ENCODE measurements around the gene TUT1.
"Not testable (repeated sequence)": the region's sequence is repeated elsewhere in the genome, so short reads cannot be mapped to it uniquely, and the experiment has no call there.

TUT1 gene

GRCh38 chr11:62578541-62578940, 12.8 kb downstream of the TUT1 start:
- no peak for DNase-seq

GRCh38 chr11:62577046-62577714, 14.1 kb downstream of the TUT1 start:
- no peak for DNase-seq

DNA sequence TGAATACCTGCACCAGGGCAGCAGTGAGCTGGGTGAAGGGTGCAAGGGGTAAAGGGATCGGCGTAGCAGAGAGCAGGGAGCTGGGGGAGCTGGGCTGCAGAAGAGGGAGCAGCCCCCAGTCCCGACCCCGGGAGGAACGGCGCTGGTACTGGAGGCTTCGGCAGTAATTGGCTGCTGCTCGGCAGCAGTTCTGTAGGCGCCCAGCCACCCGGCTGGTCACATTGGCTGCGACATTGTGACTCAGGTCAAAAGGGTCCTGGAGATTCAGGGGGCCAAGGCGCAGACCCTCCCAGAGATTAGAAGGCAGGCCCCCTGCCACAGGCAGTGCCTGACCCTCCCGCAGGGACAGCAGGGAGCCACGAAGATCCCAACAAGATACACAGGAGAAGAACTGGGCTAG, 15.5 kb downstream of the TUT1 start:
- DNase-seq, result no peak

DNA sequence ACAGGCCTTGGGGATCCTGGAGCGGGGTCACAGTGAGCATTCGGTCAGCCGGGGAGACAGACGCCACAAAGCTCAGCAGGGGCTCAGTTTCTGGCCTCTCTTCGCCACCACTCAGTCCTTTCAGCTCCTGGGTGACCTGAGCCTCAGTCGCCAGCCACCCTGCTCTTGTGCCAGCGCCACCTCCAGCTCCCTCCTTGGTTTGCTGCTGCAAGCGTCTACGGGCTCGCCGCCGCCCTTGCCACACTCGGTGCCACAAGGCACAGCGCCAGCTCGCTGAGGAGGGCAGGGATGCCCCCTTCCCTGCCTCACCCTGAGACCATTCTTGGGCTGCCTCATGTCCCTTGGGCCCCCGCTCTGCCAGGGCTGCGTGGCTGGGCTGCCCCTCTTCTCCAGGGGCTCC, 16.2 kb downstream of the TUT1 start:
- peak in 1 of 58 donors; percentile 5 for DNase-seq

DNA sequence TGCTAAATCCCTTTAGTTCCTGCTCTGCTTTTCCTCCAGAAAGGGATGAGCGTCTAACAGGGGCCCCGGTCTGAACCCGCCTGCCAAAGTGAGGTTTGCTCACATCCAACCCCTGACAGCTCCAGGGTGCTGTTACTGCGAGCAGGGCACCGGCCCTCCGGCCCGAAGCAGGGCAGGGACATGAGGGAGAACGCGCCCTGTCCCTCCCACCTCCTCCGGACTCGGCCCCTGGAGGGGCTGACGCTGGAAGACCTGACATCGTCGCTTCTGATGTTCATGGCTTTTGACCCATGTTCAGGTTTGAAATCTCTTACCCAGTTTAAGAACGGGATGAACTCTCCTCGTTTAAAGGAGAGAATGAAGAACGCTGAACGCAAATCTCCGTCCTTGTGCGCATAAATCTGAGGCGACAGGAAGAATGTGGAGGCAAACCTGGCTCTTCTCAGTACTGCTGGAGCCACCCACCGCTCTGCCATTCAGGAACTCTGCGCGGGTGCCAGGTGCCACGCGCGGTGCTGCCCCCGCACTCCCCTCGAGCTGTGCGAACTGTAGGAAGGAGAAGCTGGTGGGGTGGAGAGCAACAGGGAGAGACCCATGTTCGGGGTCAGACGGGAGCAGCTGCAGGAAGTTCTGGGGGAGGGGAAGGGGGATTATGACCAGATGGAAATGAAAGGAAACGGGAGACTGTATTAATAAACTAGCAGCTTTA, 16.8 kb downstream of the TUT1 start:
- peak in 18 of 58 donors; percentile 16 to 63 (median 42) for DNase-seq

DNA sequence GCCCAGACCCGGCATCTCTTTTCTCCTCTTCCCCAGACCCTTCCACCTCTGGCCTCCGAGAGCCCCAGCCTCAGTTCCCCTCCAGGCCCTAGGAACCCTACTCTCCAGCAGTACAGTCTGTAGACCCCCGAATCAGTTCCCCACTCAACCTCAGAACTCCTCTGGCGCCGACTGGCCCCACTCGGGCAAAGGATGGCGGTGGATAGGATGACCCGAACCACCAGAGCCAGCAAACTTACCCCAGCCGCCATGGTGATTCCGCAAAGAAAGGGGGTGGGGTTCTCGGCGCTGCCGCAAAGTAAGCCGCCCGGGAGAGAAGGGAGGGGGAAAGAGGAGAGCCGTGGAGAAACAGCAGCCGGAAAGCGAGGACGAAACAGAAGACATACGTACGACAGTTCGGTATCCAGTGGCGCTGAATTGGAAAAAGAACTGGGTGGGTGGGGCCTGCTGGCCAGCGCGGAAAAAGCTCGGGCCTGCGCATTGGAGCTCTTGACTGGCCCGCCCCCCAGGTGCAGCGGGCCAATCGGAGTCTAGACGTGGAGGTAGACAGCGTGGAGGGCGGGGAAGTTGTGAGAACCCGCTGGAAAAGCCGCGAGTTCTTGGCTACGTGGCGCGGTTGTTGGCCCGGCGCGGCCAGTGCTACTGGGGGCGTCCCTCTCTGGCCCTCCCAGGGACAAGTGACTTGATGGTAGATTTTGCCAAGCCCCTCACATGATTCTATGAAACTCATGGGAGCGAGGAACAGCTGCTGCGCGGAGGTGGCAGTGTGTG, 17.5 kb downstream of the TUT1 start, which contains the start of gene EEF1G:
Gene EEF1G (minus strand): TSS at position 300 of the 771 bp plus-strand sequence. CDS start 49 bp downstream, at position 251.
- peak; percentile 89 to 99 (median 98) for DNase-seq

- peak in 5 of 58 donors; percentile 27 to 66 (median 48) for DNase-seq
Measured at GRCh38 chr11:62573006-62573591, 18.2 kb downstream of the TUT1 start.

GRCh38 chr11:62572431-62572830, 18.9 kb downstream of the TUT1 start:
- DNase-seq, result no peak

- not testable (repeated sequence) for DNase-seq
Measured at GRCh38 chr11:62571493-62571892, 19.8 kb downstream of the TUT1 start.

GRCh38 chr11:62570903-62571302, 20.4 kb downstream of the TUT1 start:
- not testable (repeated sequence) for DNase-seq

- DNase-seq, result no peak
Measured at GRCh38 chr11:62569611-62570010, 21.7 kb downstream of the TUT1 start.

DNA sequence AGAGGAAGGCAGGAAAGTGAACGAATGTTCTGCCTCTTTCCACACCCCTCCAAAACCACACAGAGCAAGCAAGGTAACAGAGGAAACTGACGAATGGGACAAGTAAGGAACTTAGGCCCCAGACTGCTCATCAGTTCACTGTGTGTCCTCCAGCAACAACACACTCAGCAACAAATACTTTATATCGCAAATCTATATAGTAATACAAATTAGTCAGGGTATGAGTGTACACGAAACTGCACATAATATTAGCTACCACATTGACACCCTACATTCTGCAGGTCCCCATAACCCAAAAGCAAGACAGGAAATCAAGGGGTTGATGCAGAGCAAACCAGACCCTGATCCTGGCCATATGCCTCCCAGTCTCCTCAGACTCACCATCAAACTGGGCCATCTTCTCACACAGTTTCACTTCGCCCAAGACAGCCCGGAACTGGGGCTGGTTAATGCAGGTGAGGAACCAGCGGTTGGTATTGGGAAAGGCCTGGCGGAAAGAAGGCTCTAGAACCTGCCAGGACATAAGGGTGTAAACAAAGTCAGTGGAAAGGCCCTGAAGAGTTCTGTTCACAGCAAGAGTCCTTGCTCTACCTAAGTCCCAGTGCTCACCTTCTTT, 24.2 kb downstream of the TUT1 start:
- DNase-seq, result no peak

GRCh38 chr11:62566247-62566646, 25.1 kb downstream of the TUT1 start:
- no peak for DNase-seq

GRCh38 chr11:62565100-62565802, 26.1 kb downstream of the TUT1 start:
- no peak for DNase-seq

GRCh38 chr11:62561677-62562230, 29.6 kb downstream of the TUT1 start:
- DNase-seq, result not testable (repeated sequence)

DNA sequence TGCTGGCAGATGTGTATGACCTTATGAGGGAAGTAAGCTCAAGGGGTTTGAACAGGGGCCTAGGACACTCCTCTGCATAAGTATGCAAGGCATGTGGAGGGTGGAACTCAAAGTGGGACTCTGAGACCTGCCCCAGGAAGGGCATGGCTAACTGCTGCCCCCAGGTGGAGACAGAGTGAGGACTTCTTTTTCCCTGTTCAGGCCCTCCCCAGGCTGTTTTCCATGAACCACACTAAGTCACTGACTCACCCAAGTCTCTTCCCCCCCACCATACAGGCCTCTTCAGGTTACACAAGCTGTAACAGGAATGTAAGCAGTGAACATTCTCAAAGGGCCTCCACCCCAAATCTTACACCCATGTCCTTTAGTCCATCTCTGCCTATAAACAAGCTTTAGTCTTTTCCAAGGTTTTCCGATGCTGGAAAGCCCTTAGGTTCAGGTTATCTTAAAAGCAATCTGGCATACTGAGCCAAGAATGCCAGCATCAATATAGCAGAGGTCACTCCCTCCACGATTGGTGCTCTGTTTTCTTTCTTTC, 30.7 kb downstream of the TUT1 start:
- DNase-seq, result peak in 20 of 58 donors; percentile 10 to 69 (median 32)

DNA sequence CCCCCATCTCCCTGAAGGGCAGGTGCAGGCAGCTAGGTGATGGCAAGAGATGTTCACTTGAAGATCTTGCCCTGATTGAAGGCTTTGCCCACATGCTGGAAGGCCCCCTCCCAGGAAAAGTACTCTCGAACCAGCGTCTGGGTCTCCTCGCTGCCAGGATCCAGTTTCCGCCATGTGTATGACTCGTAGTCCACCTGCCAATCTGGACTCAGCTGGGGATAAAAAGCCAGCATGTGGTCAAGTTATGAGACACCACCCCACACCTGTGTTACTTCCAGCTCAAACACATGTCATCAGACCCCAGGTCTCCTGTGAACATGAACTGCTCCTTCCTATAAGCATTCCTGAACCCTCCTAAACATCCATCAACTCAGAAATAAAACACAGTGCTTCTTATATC, 31.7 kb downstream of the TUT1 start:
- DNase-seq, result not testable (repeated sequence)

DNA sequence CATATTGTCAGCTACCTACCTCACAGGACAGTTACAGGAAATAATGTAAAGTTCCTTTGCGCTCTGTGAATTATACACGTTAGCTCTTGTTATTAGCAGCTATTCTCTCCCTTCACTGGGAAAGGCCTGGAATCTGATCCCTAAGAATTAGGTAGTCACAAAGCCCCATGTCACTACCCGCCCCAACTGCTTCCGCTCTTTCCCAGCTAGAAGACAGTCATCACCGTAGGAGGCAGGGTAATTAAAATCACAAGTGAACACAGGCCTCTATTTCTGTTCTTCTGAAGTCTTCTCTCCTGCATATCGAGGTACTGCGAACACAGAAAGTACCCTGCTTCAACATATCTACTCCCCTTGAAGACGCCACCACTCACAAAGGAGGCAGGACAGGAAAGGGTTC, 32.1 kb downstream of the TUT1 start:
- no peak for DNase-seq

DNA sequence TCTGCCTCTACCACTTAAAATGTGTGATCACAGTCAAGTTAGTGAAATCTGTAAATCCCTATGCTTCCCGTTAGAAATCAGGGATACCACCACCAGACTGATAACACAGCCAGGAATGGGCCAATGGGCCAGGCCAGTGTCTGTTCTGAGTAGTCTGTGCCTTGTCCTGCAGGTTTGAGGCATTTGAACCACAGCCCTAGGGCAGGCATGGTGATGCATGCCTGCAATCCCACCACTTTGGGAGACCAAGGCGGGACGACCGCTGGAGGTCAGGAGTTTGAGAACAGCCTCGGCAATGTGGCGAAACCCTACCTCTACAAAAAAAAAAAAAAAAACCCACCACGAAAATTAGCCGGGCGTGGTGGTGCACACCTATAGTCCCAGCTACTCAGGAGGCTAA, 32.7 kb downstream of the TUT1 start:
- no peak for DNase-seq
